Panc1 (cell line): ENCODE results near the gene DEPDC5. TPM values are rescaled to one million over a fixed set of nuclear protein-coding genes. Genes with fewer than 3 reads are reported as not detected.

Experiments
- ATAC-seq: fragments of 200-7000 bp; cut with Tn5 transposase; 2 replicates; pipeline ENCODE4 v1.9.1; 2020; ENCODE audit warnings: mild to moderate bottlenecking, moderate library complexity
- BruUV-seq: library from RNA; stranded (reverse); fragments of 400-500 nt; replicated peaks from 2 replicates; lab custom pipeline; 2021; lab: Mats Ljungman, UMichigan
- CTCF ChIA-PET: fragments of 300-600 bp; sonication (Branson Sonifier 250); formaldehyde crosslinking; loops from one replicate; lab custom pipeline; 2022; ENCODE audit warnings: antibody characterized with exemption; lab: Charles Lee
- POLR2A ChIA-PET: fragments of 300-600 bp; sonication (Branson Sonifier 250); formaldehyde crosslinking; loops from one replicate; lab custom pipeline; 2022; ENCODE audit warnings: antibody characterized with exemption; lab: Charles Lee
- DNase-seq: peaks from one replicate; pipeline ENCODE4 v3.0.0-alpha.2; 2010; ENCODE audit warnings: low read depth, low spot score
- H3K27ac ChIP-seq: 2 replicates; pipeline ENCODE4 v1.5.1; 2011; ENCODE audit warnings: mild to moderate bottlenecking, low read length, inconsistent platforms
- H3K27me3 ChIP-seq: fragments of 200-500 bp; sonication (Bioruptor generic); 2 replicates; pipeline ENCODE4 v1.6.0; 2014; ENCODE audit warnings: low read length, inconsistent platforms; ENCODE audit not compliant: control insufficient read depth, insufficient read depth
- H3K36me3 ChIP-seq: fragments of 200-500 bp; sonication (Bioruptor generic); 2 replicates; pipeline ENCODE4 v1.5.1; 2014; ENCODE audit warnings: inconsistent platforms, mild to moderate bottlenecking, low read length, moderate library complexity; ENCODE audit not compliant: control insufficient read depth, insufficient read depth
- H3K4me1 ChIP-seq: 2 replicates; pipeline ENCODE4 v1.5.1; 2011; ENCODE audit warnings: inconsistent platforms, mild to moderate bottlenecking, low read length, moderate library complexity; ENCODE audit not compliant: control insufficient read depth, insufficient read depth
- H3K4me3 ChIP-seq, 2 experiments: 2 replicates each; pipeline ENCODE4 v1.5.1; 2011 to 2012; ENCODE audit warnings: low read depth in 2 of 2, low read length in 2 of 2, mild to moderate bottlenecking in 2 of 2, inconsistent platforms in 1 of 2, moderate library complexity in 1 of 2
- H3K9me3 ChIP-seq: fragments of 200-500 bp; sonication (Bioruptor generic); 2 replicates; pipeline ENCODE4 v1.5.1; 2014; ENCODE audit warnings: low read depth, mild to moderate bottlenecking, inconsistent platforms, low read length, moderate library complexity; ENCODE audit not compliant: control insufficient read depth, insufficient read depth
- CTCF ChIP-seq: fragments of 450-650 bp; IDR thresholded peaks from 2 replicates; pipeline ENCODE4 v1.5.1; 2017; ENCODE audit warnings: mild to moderate bottlenecking
- POLR2AphosphoS5 ChIP-seq: IDR thresholded peaks from 2 replicates; pipeline ENCODE4 v1.6.1; 2012; ENCODE audit warnings: mild to moderate bottlenecking, low read depth, low read length, moderate library complexity
- REST ChIP-seq, 2 experiments: IDR thresholded peaks; 2 replicates each; pipeline ENCODE4 v1.6.1; 2011 to 2012; ENCODE audit warnings: low read depth in 2 of 2, control low read depth in 1 of 2, low read length in 1 of 2, mild to moderate bottlenecking in 1 of 2, moderate library complexity in 1 of 2; ENCODE audit not compliant: insufficient read depth in 1 of 2
- SIN3A ChIP-seq: IDR thresholded peaks from 2 replicates; pipeline ENCODE4 v1.6.1; 2012; ENCODE audit warnings: low read depth, mild to moderate bottlenecking, low read length, moderate library complexity, borderline replicate concordance; ENCODE audit not compliant: insufficient read depth
- TCF7L2 ChIP-seq: IDR thresholded peaks from 2 replicates; pipeline ENCODE4 v1.6.1; 2011; ENCODE audit warnings: mild to moderate bottlenecking, low read depth, low read length, inconsistent platforms
- in situ Hi-C: cut with HindIII; loops from 2 replicates; pipeline ENCODE4 v1.10.0; 2016; ENCODE audit warnings: low sequenced_read_pairs, low pct_unique_long_range_greater_than_20kb
- intact Hi-C: fragments of 100-400 bp; cut with micrococcal nuclease; formaldehyde crosslinking; loops from one replicate; pipeline ENCODE4 v1.10.0; 2022; ENCODE audit not compliant: unreplicated experiment
- total RNA-seq: library from RNA; stranded (reverse); gene quantifications from one replicate; pipeline ENCODE4 v1.2.1, GENCODE V29; 2021; ENCODE audit not compliant: unreplicated experiment

DEPDC5 gene
- total RNA-seq, 1 experiment from 2014 or later = 20.2 TPM

GRCh38 chr22:31891366-31892079 lies 137.7 kb downstream of the DEPDC5 start:
- Histone ChIP-seq H3K4me1 (no peaks in the 10 kb centered on the region), H3K27ac (no peak overlapping the region), H3K36me3 (no peaks in the 10 kb centered on the region; the same call in 1 of the 2 replicates), H3K4me3 (no peak overlapping the region), H3K9me3 (no peaks in the 10 kb centered on the region), H3K27me3 (no peaks in the 10 kb centered on the region)
- DNase-seq (no peak), ATAC-seq (no peak)
- in situ Hi-C loops (no loop called here), intact Hi-C loops (no loop called here)
- POLR2A ChIA-PET = no interaction called here
- TF ChIP-seq SIN3A = no peak
- TF ChIP-seq TCF7L2 = no peak
- TF ChIP-seq POLR2AphosphoS5 = no peak
- TF ChIP-seq REST (IDR thresholded peaks at IDR 0.05; ENCODE audit: insufficient read depth in 1 of 2, low read depth in 2 of 2, low read length in 1 of 2) = no peak
- TF ChIP-seq CTCF = no peak
- CTCF ChIA-PET = no interaction called here
- no TSS peak for BruUV-seq

GRCh38 chr22:31892080-31892433 lies 138.2 kb downstream of the DEPDC5 start:
- intact Hi-C loops = no loop called here
- ATAC-seq (no peak), DNase-seq (no peak)
- no peak overlapping the region for H3K27ac ChIP-seq
- H3K27me3 ChIP-seq = no peaks in the 10 kb centered on the region
- no peaks in the 10 kb centered on the region; the same call in 1 of the 2 replicates for H3K36me3 ChIP-seq
- no peak overlapping the region for H3K4me3 ChIP-seq
- H3K9me3 ChIP-seq = no peaks in the 10 kb centered on the region
- no TSS peak for BruUV-seq
- H3K4me1 ChIP-seq = no peaks in the 10 kb centered on the region
- in situ Hi-C loops = no loop called here
- POLR2A ChIA-PET = no interaction called here
- TF ChIP-seq TCF7L2 (no peak), CTCF (no peak), POLR2AphosphoS5 (no peak), REST (IDR thresholded peaks at IDR 0.05; ENCODE audit: insufficient read depth in 1 of 2, low read depth in 2 of 2, low read length in 1 of 2) (no peak), SIN3A (no peak)
- CTCF ChIA-PET = no interaction called here
